Lower lobe of right lung (tissue), 2 donors: ENCODE results near the gene ADO. TPM values are rescaled to one million over a fixed set of nuclear protein-coding genes. Genes with fewer than 3 reads are reported as not detected.

Experiments
- ATAC-seq, 2 donors: fragments of 200-7000 bp; cut with Tn5 transposase; one replicate each; pipeline ENCODE4 v1.9.1; 2020 to 2022; ENCODE audit warnings: mild to moderate bottlenecking in 2 of 2, moderate library complexity in 2 of 2
- DNase-seq: peaks from one replicate; pipeline ENCODE4 v3.0.0-alpha.2; 2020
- H3K27ac ChIP-seq: fragments of 200-600 bp; one replicate; pipeline ENCODE4 v1.8.0; 2022
- H3K27me3 ChIP-seq: fragments of 200-600 bp; one replicate; pipeline ENCODE4 v1.8.0; 2022; ENCODE audit warnings: low read depth
- H3K36me3 ChIP-seq: fragments of 200-600 bp; one replicate; pipeline ENCODE4 v1.8.0; 2022; ENCODE audit warnings: mild to moderate bottlenecking
- H3K4me1 ChIP-seq: fragments of 200-600 bp; one replicate; pipeline ENCODE4 v1.8.0; 2022
- H3K4me3 ChIP-seq: fragments of 200-600 bp; one replicate; pipeline ENCODE4 v1.8.0; 2022; ENCODE audit warnings: mild to moderate bottlenecking
- H3K9me3 ChIP-seq: fragments of 200-600 bp; one replicate; pipeline ENCODE4 v1.8.0; 2022
- CTCF ChIP-seq: fragments of 200-600 bp; IDR thresholded peaks from one replicate; pipeline ENCODE4 v1.8.0; 2022; ENCODE audit warnings: antibody characterized with exemption, mild to moderate bottlenecking
- intact Hi-C: fragments of 100-400 bp; cut with DNase I; formaldehyde crosslinking; loops from one replicate; pipeline ENCODE4 v1.11.0; 2022
- total RNA-seq: library from RNA; stranded (reverse); fragmentation: NEBNext Ultra II Directional; extraction: Animal tissue kit (Norgen Biotek cat#: 25700); gene quantifications from one replicate; pipeline ENCODE4 v1.2.1, GENCODE V29; 2021
- donor health status: DM: no; HTN: yes; CAD: no; lungs with severe emphysema.

Gene ADO
- total RNA-seq, 1 donor from 2014 or later, result 16.3 TPM

GRCh38 chr10:62761115-62761514, 43.4 kb upstream of the ADO start:
- Histone ChIP-seq H3K4me3 (no peak overlapping the region), H3K27ac (no peak overlapping the region), H3K4me1 (no peaks in the 10 kb centered on the region), H3K36me3 (no peaks in the 10 kb centered on the region), H3K27me3 (no peaks in the 10 kb centered on the region), H3K9me3 (no peaks in the 10 kb centered on the region)
- DNase-seq (no peak), ATAC-seq (no peak)
- intact Hi-C loops, result no loop called here
- no peak for TF ChIP-seq CTCF

GRCh38 chr10:62763155-62763554, 41.4 kb upstream of the ADO start:
- no peak for TF ChIP-seq CTCF
- Histone ChIP-seq H3K36me3 (no peaks in the 10 kb centered on the region), H3K4me3 (no peak overlapping the region), H3K4me1 (no peaks in the 10 kb centered on the region), H3K27ac (no peak overlapping the region), H3K27me3 (no peaks in the 10 kb centered on the region), H3K9me3 (no peaks in the 10 kb centered on the region)
- intact Hi-C loops, result no loop called here
- ATAC-seq (no peak), DNase-seq (no peak)

DNA sequence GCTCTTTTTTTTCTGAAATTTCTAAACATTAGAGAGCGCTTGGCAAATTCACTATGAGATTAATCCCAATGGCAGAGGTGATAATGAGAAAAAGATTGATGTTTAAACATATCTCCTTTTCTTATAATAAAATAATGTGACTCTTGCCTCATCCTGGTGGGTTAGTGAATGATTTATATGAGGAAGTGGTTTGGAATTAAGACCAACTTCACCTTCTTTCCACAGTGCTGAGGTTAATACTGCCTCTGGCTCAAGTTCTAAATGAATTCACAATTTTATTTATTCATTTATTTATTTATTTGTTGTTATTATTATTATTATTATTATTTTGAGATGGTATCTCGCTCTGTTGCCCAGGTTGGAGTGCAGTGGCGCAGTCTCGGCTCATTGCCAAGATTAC, 40.5 kb upstream of the ADO start:
- intact Hi-C loops, result no loop called here
- ATAC-seq (no peak), DNase-seq (no peak)
- no peaks in the 10 kb centered on the region for H3K9me3 ChIP-seq
- TF ChIP-seq CTCF, result no peak
- H3K4me1 ChIP-seq, result no peaks in the 10 kb centered on the region
- H3K36me3 ChIP-seq, result no peaks in the 10 kb centered on the region
- no peak overlapping the region for H3K27ac ChIP-seq
- H3K4me3 ChIP-seq, result no peak overlapping the region
- H3K27me3 ChIP-seq, result no peaks in the 10 kb centered on the region

- intact Hi-C loops, result no loop called here
- TF ChIP-seq CTCF, result no peak
- no peak for DNase-seq
Observed at GRCh38 chr10:62765726-62766125, 38.8 kb upstream of the ADO start.

DNA sequence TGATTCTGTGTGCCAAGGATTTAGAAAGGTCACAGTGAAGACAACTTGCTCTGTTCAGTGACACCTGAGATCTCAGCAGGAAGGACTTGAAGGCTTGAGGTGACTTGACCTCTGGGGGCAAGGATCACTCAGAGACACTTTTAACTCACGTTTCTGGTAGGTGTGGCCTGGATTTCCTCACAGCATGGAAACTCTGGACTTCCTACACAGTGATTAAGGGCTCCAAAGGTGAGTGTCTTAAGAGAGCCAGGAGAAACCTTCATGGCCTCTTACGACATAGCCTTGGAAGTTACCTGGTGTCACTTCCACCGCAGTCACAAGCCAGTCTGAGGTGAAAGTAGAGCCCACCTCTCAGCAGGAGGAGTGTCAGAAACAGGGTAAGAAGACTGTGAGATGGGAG, 38.1 kb upstream of the ADO start:
- no peak overlapping the region for H3K4me3 ChIP-seq
- H3K4me1 ChIP-seq, result no peaks in the 10 kb centered on the region
- no peaks in the 10 kb centered on the region for H3K36me3 ChIP-seq
- ATAC-seq, result peak; percentile 56 to 64
- no peaks in the 10 kb centered on the region for H3K27me3 ChIP-seq
- H3K9me3 ChIP-seq, result no peaks in the 10 kb centered on the region
- no peak for TF ChIP-seq CTCF
- DNase-seq, result no peak
- intact Hi-C loops, result no loop called here
- H3K27ac ChIP-seq, result no peak overlapping the region

More at GRCh38 chr10:62765726-62766125, 38.8 kb upstream of the ADO start:
- Histone ChIP-seq H3K9me3 (no peaks in the 10 kb centered on the region), H3K4me3 (no peak overlapping the region), H3K27ac (no peak overlapping the region), H3K4me1 (no peaks in the 10 kb centered on the region), H3K36me3 (no peaks in the 10 kb centered on the region), H3K27me3 (no peaks in the 10 kb centered on the region)
- no peak for ATAC-seq
